ENCODE measurements around the gene RUNX2.

- TF ChIP-seq CTCF (conservative IDR thresholded peaks at IDR 0.05; ENCODE audit: low read depth in 2 of 2), result no peak
- TF ChIP-seq EZH2 (IDR thresholded peaks at IDR 0.05; ENCODE audit: low read depth, unreplicated experiment), result no peak
- TF ChIP-seq REST (IDR thresholded peaks at IDR 0.05; ENCODE audit: unreplicated experiment), result no peak
- TF ChIP-seq POLR2AphosphoS5 (IDR thresholded peaks at IDR 0.05; ENCODE audit: low read depth), result no peak
- TF ChIP-seq CREB1 (CRISPR knock-in tag; IDR thresholded peaks at IDR 0.05; ENCODE audit: low read depth), result no peak
- TF ChIP-seq EZH2phosphoT487 (IDR thresholded peaks at IDR 0.05; ENCODE audit: unreplicated experiment), result no peak
- TF ChIP-seq NANOG (IDR thresholded peaks at IDR 0.05; ENCODE audit: borderline replicate concordance), result no peak
- TF ChIP-seq STAT1 (IDR thresholded peaks at IDR 0.05; ENCODE audit: unreplicated experiment), result no peak
- no peak for TF ChIP-seq ZNF114 (CRISPR knock-in tag; IDR thresholded peaks at IDR 0.05)
- TF ChIP-seq JUNB (IDR thresholded peaks at IDR 0.05; ENCODE audit: unreplicated experiment), result no peak
- TF ChIP-seq ETS1 (IDR thresholded peaks at IDR 0.05), result no peak
- no peak for TF ChIP-seq ZNF331 (CRISPR knock-in tag; IDR thresholded peaks at IDR 0.05; ENCODE audit: low read depth)
- TF ChIP-seq ZNF462 (CRISPR knock-in tag; IDR thresholded peaks at IDR 0.05), result no peak
Observed at GRCh38 chr6:45555981-45556771, 228.0 kb downstream of the RUNX2 start.
